Measurements from ENCODE around the gene MAG. TPM values are rescaled to one million over a fixed set of nuclear protein-coding genes. Genes with fewer than 3 reads are reported as not detected.

MAG gene
- total RNA-seq, 4 donors from 2014 or later = 1.7 to 19.2 (median 2.7) TPM; not detected in 1

- Histone ChIP-seq H3K9me3 (no peaks in the 10 kb centered on the region), H3K27me3 (no peaks in the 10 kb centered on the region), H3K27ac (peak overlapping the region in 1 of 3 donors; percentile 80), H3K4me1 (peaks cover 17 to 51% of the 10 kb centered on the region in 2 donors), H3K36me3 (no peaks in the 10 kb centered on the region), H3K4me3 (replicated peaks in 1 of 3) (no peak overlapping the region)
- no peak for DNase-seq
- WGBS, 2 donors = 89 to 93% methylated on average over 9 of the region's 9 CpGs
- intact Hi-C loops (cut with DNase I) = no loop called here
- TF ChIP-seq POLR2A (IDR thresholded peaks at IDR 0.05) = no peak
- TF ChIP-seq CTCF (IDR thresholded peaks at IDR 0.05) = no peak
These were observed 24.6 kb downstream of the MAG start for GRCh38 chr19:35316560-35316959.

- DNase-seq = no peak
- Histone ChIP-seq H3K4me3 (replicated peaks in 1 of 3) (no peak overlapping the region), H3K4me1 (peaks cover 17 to 51% of the 10 kb centered on the region in 2 donors), H3K27me3 (no peaks in the 10 kb centered on the region), H3K27ac (peak overlapping the region in 2 of 3 donors; percentile 74 to 80), H3K36me3 (no peaks in the 10 kb centered on the region), H3K9me3 (no peaks in the 10 kb centered on the region)
- 80 to 81% methylated on average over 7 of the region's 7 CpGs for WGBS, 2 donors
- intact Hi-C loops (cut with DNase I) = no loop called here
- TF ChIP-seq POLR2A (IDR thresholded peaks at IDR 0.05) = no peak
- TF ChIP-seq CTCF (IDR thresholded peaks at IDR 0.05) = no peak
These were observed 25.6 kb downstream of the MAG start for GRCh38 chr19:35317464-35318043.

- TF ChIP-seq CTCF (IDR thresholded peaks at IDR 0.05) (no peak), POLR2A (IDR thresholded peaks at IDR 0.05) (peak in 1 of 2 donors; percentile 19)
- Histone ChIP-seq H3K27ac (peak overlapping the region; percentile 74 to 87 (median 80)), H3K36me3 (no peaks in the 10 kb centered on the region), H3K4me1 (peaks cover 17 to 46% of the 10 kb centered on the region in 2 donors), H3K4me3 (replicated peaks in 1 of 3) (no peak overlapping the region), H3K9me3 (no peaks in the 10 kb centered on the region), H3K27me3 (no peaks in the 10 kb centered on the region)
- WGBS, 2 donors = 41 to 44% methylated on average over 15 to 16 of the region's 16 CpGs
- intact Hi-C loops (cut with DNase I) = no loop called here
- peak; percentile 95 to 96 for DNase-seq
These were observed 26.9 kb downstream of the MAG start for GRCh38 chr19:35318679-35319448.

GRCh38 chr19:35320065-35320713 lies 28.2 kb downstream of the MAG start:
- intact Hi-C loops (cut with DNase I) = no loop called here

More at GRCh38 chr19:35320065-35320713, 28.2 kb downstream of the MAG start:
- Histone ChIP-seq H3K36me3 (no peaks in the 10 kb centered on the region), H3K27ac (peak overlapping the region; percentile 74 to 87 (median 80)), H3K27me3 (no peaks in the 10 kb centered on the region), H3K9me3 (no peaks in the 10 kb centered on the region), H3K4me3 (replicated peaks in 1 of 3) (no peak overlapping the region), H3K4me1 (peaks cover 17 to 46% of the 10 kb centered on the region in 2 donors)
- DNase-seq = no peak
- no peak for TF ChIP-seq POLR2A (IDR thresholded peaks at IDR 0.05)
- TF ChIP-seq CTCF (IDR thresholded peaks at IDR 0.05) = no peak
- WGBS, 2 donors = 72 to 75% methylated on average over 9 to 12 of the region's 12 CpGs

Measured in thyroid gland (tissue), 4 donors.